BJ (cell line): ENCODE measurements around the gene CACNA1C. TPM values are rescaled to one million over a fixed set of nuclear protein-coding genes. Genes with fewer than 3 reads are reported as not detected.
A peak's percentile ranks its signal among the peaks of the same experiment; 100 is the strongest.

Experiments
- CTCF ChIA-PET: fragments of 350-600 bp; formaldehyde crosslinking; extraction: SDS; loops from one replicate; lab custom pipeline; 2021; ENCODE audit warnings: antibody characterized with exemption, inconsistent platforms; lab: Yijun Ruan, JAX
- POLR2A ChIA-PET: fragments of 300-600 bp; sonication (Branson Sonifier 250); formaldehyde crosslinking; extraction: SDS; loops from one replicate; lab custom pipeline; 2021; ENCODE audit warnings: antibody characterized with exemption; lab: Charles Lee
- DNase-seq: peaks from one replicate; pipeline ENCODE4 v3.0.0-alpha.2; 2011; ENCODE audit warnings: low read depth
- H3K27me3 ChIP-seq: 2 replicates; pipeline ENCODE4 v1.6.0; 2011; ENCODE audit warnings: low read length; ENCODE audit not compliant: control insufficient read depth, insufficient read depth
- H3K36me3 ChIP-seq: 2 replicates; pipeline ENCODE4 v1.5.1; 2011; ENCODE audit warnings: low read length; ENCODE audit not compliant: control insufficient read depth, insufficient read depth
- H3K4me3 ChIP-seq: 2 replicates; pipeline ENCODE4 v1.5.1; 2011; ENCODE audit warnings: low read depth, mild to moderate bottlenecking, control low read depth, low read length
- CTCF ChIP-seq: IDR thresholded peaks from 2 replicates; pipeline ENCODE4 v1.5.1; 2011; ENCODE audit warnings: low read depth, mild to moderate bottlenecking, control low read depth, inconsistent platforms, low read length, moderate library complexity; ENCODE audit not compliant: insufficient read depth
- polyA plus RNA-seq: library from polyadenylated mRNA; depleted of rRNA; stranded (reverse); fragments of >200 nt; gene quantifications from 2 replicates; pipeline ENCODE4 v1.2.3, GENCODE V29; 2011

Gene CACNA1C
- polyA plus RNA-seq, 1 experiment: 14.7 TPM

- no peaks in the 10 kb centered on the region for H3K27me3 ChIP-seq
- DNase-seq: no peak
- CTCF ChIA-PET: no interaction called here
Measured at GRCh38 chr12:2610358-2610757, 557.6 kb downstream of the CACNA1C start.

GRCh38 chr12:2613326-2614073 lies 560.7 kb downstream of the CACNA1C start:
- CTCF ChIA-PET: interaction anchor here (0.7 to 1.0 kb wide), 3 partner anchors 21 to 674 kb away, joined by 3 to 5 read pairs (median 4); no protein-coding TSS in a partner anchor
- TF ChIP-seq CTCF: no peak
- DNase-seq: peak; percentile 96
- peaks cover 14% of the 10 kb centered on the region for H3K36me3 ChIP-seq
- no peaks in the 10 kb centered on the region for H3K27me3 ChIP-seq
- no peak overlapping the region for H3K4me3 ChIP-seq
- POLR2A ChIA-PET: no interaction called here

More at GRCh38 chr12:2610358-2610757, 557.6 kb downstream of the CACNA1C start:
- no peak for TF ChIP-seq CTCF
- H3K36me3 ChIP-seq: peaks cover 25% of the 10 kb centered on the region
- POLR2A ChIA-PET: no interaction called here
- H3K4me3 ChIP-seq: no peak overlapping the region

GRCh38 chr12:2614341-2614740 lies 561.6 kb downstream of the CACNA1C start:
- POLR2A ChIA-PET: no interaction called here
- no peak for TF ChIP-seq CTCF
- Histone ChIP-seq H3K4me3 (no peak overlapping the region), H3K36me3 (peaks cover 12% of the 10 kb centered on the region), H3K27me3 (no peaks in the 10 kb centered on the region)
- CTCF ChIA-PET: interaction anchor here (1.0 kb wide), 1 partner anchor 674 kb away, joined by 4 read pairs; no protein-coding TSS in a partner anchor
- no peak for DNase-seq

GRCh38 chr12:2615665-2616402 lies 563.0 kb downstream of the CACNA1C start:
- ChIA-PET POLR2A (no interaction called here), CTCF (interaction anchor here (1.2 to 2.2 kb wide), 2 partner anchors 9 to 13 kb away, joined by 4 to 8 read pairs; no protein-coding TSS in a partner anchor)
- DNase-seq: no peak
- Histone ChIP-seq H3K4me3 (no peak overlapping the region), H3K36me3 (peaks cover 15% of the 10 kb centered on the region), H3K27me3 (no peaks in the 10 kb centered on the region)
- TF ChIP-seq CTCF: no peak

- no peaks in the 10 kb centered on the region for H3K27me3 ChIP-seq
- no peak for TF ChIP-seq CTCF
- peaks cover 14% of the 10 kb centered on the region for H3K36me3 ChIP-seq
- DNase-seq: no peak
- CTCF ChIA-PET: interaction anchor here (1.2 to 2.2 kb wide), 2 partner anchors 8 to 10 kb away, joined by 5 to 8 read pairs; no protein-coding TSS in a partner anchor
- no peak overlapping the region for H3K4me3 ChIP-seq
- POLR2A ChIA-PET: no interaction called here
Measured at GRCh38 chr12:2616763-2617162, 564.0 kb downstream of the CACNA1C start.
